ENCODE results near the gene SPAG9. TPM values are rescaled to one million over a fixed set of nuclear protein-coding genes. Genes with fewer than 3 reads are reported as not detected.

SPAG9 gene
- total RNA-seq, 4 donors from 2014 or later: 139 to 171 (median 143) TPM

GRCh38 chr17:50959341-50959740, 161.3 kb downstream of the SPAG9 start:
- Histone ChIP-seq H3K27ac (no peak overlapping the region), H3K36me3 (peaks cover 0 to 9% of the 10 kb centered on the region in 2 donors), H3K4me3 (no peak overlapping the region), H3K4me1 (peaks cover 24 to 28% of the 10 kb centered on the region in 2 donors), H3K9me3 (no peaks in the 10 kb centered on the region), H3K27me3 (no peaks in the 10 kb centered on the region)
- no peak for TF ChIP-seq CTCF (IDR thresholded peaks at IDR 0.05 in 4 of 5, conservative IDR thresholded peaks at IDR 0.05 in 1 of 5)
- TF ChIP-seq POLR2A (IDR thresholded peaks at IDR 0.05): no peak
- intact Hi-C loops (cut with DNase I; ENCODE audit: low total_unique reads): loop anchor here (10.0 kb wide), 1 partner anchor 485 kb away; the partner anchor contains the start of gene RSAD1
- in situ Hi-C loops (cut with MboI; ENCODE audit: low sequenced_read_pairs in 4 of 4): loop anchor here in 3 of 4 donors (5.0 to 10.0 kb wide), 5 partner anchors 97 to 415 kb away; partner anchors contain the start of gene SPATA20 (in 1 of the 3)
- ATAC-seq (no peak), DNase-seq (no peak)

GRCh38 chr17:50957600-50958575, 162.8 kb downstream of the SPAG9 start:
- no peak for ATAC-seq
- no peak overlapping the region for H3K4me3 ChIP-seq
- H3K9me3 ChIP-seq: no peaks in the 10 kb centered on the region
- TF ChIP-seq CTCF (IDR thresholded peaks at IDR 0.05 in 4 of 5, conservative IDR thresholded peaks at IDR 0.05 in 1 of 5): no peak
- TF ChIP-seq POLR2A (IDR thresholded peaks at IDR 0.05): no peak
- DNase-seq: no peak
- peaks cover 0 to 5% of the 10 kb centered on the region in 2 donors for H3K36me3 ChIP-seq
- in situ Hi-C loops (cut with MboI; ENCODE audit: low sequenced_read_pairs in 4 of 4) (loop anchor here in 3 of 4 donors (5.0 to 10.0 kb wide), 5 partner anchors 96 to 413 kb away; partner anchors contain the start of gene SPATA20 (in 1 of the 3)), intact Hi-C loops (cut with DNase I; ENCODE audit: low total_unique reads) (loop anchor here (2.0 to 10.0 kb wide), 2 partner anchors 175 to 483 kb away; partner anchors contain the start of gene RSAD1)
- H3K27ac ChIP-seq: peak overlapping the region in 1 of 4 donors; percentile 100
- no peaks in the 10 kb centered on the region for H3K27me3 ChIP-seq
- peaks cover 37 to 38% of the 10 kb centered on the region in 2 donors for H3K4me1 ChIP-seq

- in situ Hi-C loops (cut with MboI; ENCODE audit: low sequenced_read_pairs in 4 of 4): loop anchor here in 3 of 4 donors (5.0 to 10.0 kb wide), 5 partner anchors 95 to 412 kb away; partner anchors contain the start of gene SPATA20 (in 1 of the 3)
- Histone ChIP-seq H3K4me3 (no peak overlapping the region), H3K27me3 (no peaks in the 10 kb centered on the region), H3K27ac (peak overlapping the region; percentile 98 to 100 (median 100)), H3K9me3 (no peaks in the 10 kb centered on the region), H3K4me1 (peaks cover 37 to 42% of the 10 kb centered on the region in 2 donors), H3K36me3 (peaks cover 0 to 1% of the 10 kb centered on the region in 2 donors)
- intact Hi-C loops (cut with DNase I; ENCODE audit: low total_unique reads): loop anchor here (2.0 to 10.0 kb wide), 2 partner anchors 174 to 482 kb away; partner anchors contain the start of gene RSAD1
- DNase-seq (peak in 1 of 2 donors; percentile 76), ATAC-seq (peak in 1 of 2 donors; percentile 35)
- TF ChIP-seq POLR2A (IDR thresholded peaks at IDR 0.05): no peak
- TF ChIP-seq CTCF (IDR thresholded peaks at IDR 0.05 in 4 of 5, conservative IDR thresholded peaks at IDR 0.05 in 1 of 5): peak; percentile 65 to 82 (median 78)
Measured at GRCh38 chr17:50956750-50957523, 163.7 kb downstream of the SPAG9 start.

- DNase-seq (no peak), ATAC-seq (no peak)
- TF ChIP-seq POLR2A (IDR thresholded peaks at IDR 0.05): no peak
- no peak for TF ChIP-seq CTCF (IDR thresholded peaks at IDR 0.05 in 4 of 5, conservative IDR thresholded peaks at IDR 0.05 in 1 of 5)
- H3K27ac ChIP-seq: peak overlapping the region; percentile 98 to 100 (median 100)
- H3K27me3 ChIP-seq: no peaks in the 10 kb centered on the region
- peaks cover 43 to 47% of the 10 kb centered on the region in 2 donors for H3K4me1 ChIP-seq
- H3K36me3 ChIP-seq: no peaks in the 10 kb centered on the region
- in situ Hi-C loops (cut with MboI; ENCODE audit: low sequenced_read_pairs in 4 of 4): loop anchor here in 3 of 4 donors (5.0 to 10.0 kb wide), 5 partner anchors 94 to 412 kb away; partner anchors contain the start of gene SPATA20 (in 1 of the 3)
- intact Hi-C loops (cut with DNase I; ENCODE audit: low total_unique reads): loop anchor here (2.0 to 10.0 kb wide), 2 partner anchors 174 to 482 kb away; partner anchors contain the start of gene RSAD1
- no peak overlapping the region for H3K4me3 ChIP-seq
- no peaks in the 10 kb centered on the region for H3K9me3 ChIP-seq
Measured at GRCh38 chr17:50956409-50956749, 164.3 kb downstream of the SPAG9 start.

All from gastrocnemius medialis (tissue), 4 donors.